GM21447 (cell line): ENCODE data around the gene SUCO.
"Not testable (repeated sequence)": the region's sequence is repeated elsewhere in the genome, so short reads cannot be mapped to it uniquely, and the experiment has no call there.

ENCODE experiments used
- ATAC-seq: cut with Tn5 transposase; IDR thresholded peaks from one replicate; pipeline ENCODE4 v1.9.1; 2021; ENCODE audit not compliant: unreplicated experiment

Gene SUCO

GRCh38 chr1:172532700-172533512 lies at the start of gene SUCO:
SUCO (plus strand) TSS chr1:172533150; CDS start chr1:172533436, 286 bp downstream.
- peak; percentile 85 for ATAC-seq

- ATAC-seq: no peak
Measured at GRCh38 chr1:172483448-172483847, 49.5 kb upstream of the SUCO start.

- no peak for ATAC-seq
Measured at GRCh38 chr1:172484252-172484651, 48.7 kb upstream of the SUCO start.

- ATAC-seq: no peak
Measured at GRCh38 chr1:172485626-172486025, 47.3 kb upstream of the SUCO start.

GRCh38 chr1:172486805-172487454 lies 46.0 kb upstream of the SUCO start:
- no peak for ATAC-seq

- ATAC-seq: no peak
Measured at GRCh38 chr1:172487550-172487949, 45.4 kb upstream of the SUCO start.

- ATAC-seq: no peak
Measured at GRCh38 chr1:172488393-172488792, 44.6 kb upstream of the SUCO start.

GRCh38 chr1:172489847-172490246 lies 43.1 kb upstream of the SUCO start:
- no peak for ATAC-seq

GRCh38 chr1:172492421-172492820 lies 40.5 kb upstream of the SUCO start:
- ATAC-seq: no peak

- ATAC-seq: no peak
Measured at GRCh38 chr1:172494166-172494565, 38.8 kb upstream of the SUCO start.

- not testable (repeated sequence) for ATAC-seq
Measured at GRCh38 chr1:172496127-172496526, 36.8 kb upstream of the SUCO start.

GRCh38 chr1:172496678-172497077 lies 36.3 kb upstream of the SUCO start:
- no peak for ATAC-seq

GRCh38 chr1:172497230-172497629 lies 35.7 kb upstream of the SUCO start:
- ATAC-seq: no peak

- no peak for ATAC-seq
Measured at GRCh38 chr1:172498857-172499256, 34.1 kb upstream of the SUCO start.

GRCh38 chr1:172499636-172500141 lies 33.3 kb upstream of the SUCO start:
- ATAC-seq: no peak

- ATAC-seq: no peak
Measured at GRCh38 chr1:172500207-172500606, 32.7 kb upstream of the SUCO start.

GRCh38 chr1:172507741-172508140 lies 25.2 kb upstream of the SUCO start:
- no peak for ATAC-seq

GRCh38 chr1:172510479-172510878 lies 22.5 kb upstream of the SUCO start:
- no peak for ATAC-seq

- no peak for ATAC-seq
Measured at GRCh38 chr1:172512591-172512990, 20.4 kb upstream of the SUCO start.

GRCh38 chr1:172513479-172513878 lies 19.5 kb upstream of the SUCO start:
- ATAC-seq: no peak

GRCh38 chr1:172514108-172514507 lies 18.8 kb upstream of the SUCO start:
- no peak for ATAC-seq

- no peak for ATAC-seq
Measured at GRCh38 chr1:172515436-172515835, 17.5 kb upstream of the SUCO start.
